GM12873 (cell line): ENCODE results near the gene ZNF337.

Experiments
- TF ChIP-seq, protein P1 (sequence below): IDR thresholded peaks from 2 replicates; pipeline ENCODE4 v1.5.1; 2012; ENCODE audit warnings: low read depth, mild to moderate bottlenecking, moderate library complexity, low read length, control low read depth; ENCODE audit not compliant: insufficient read depth; ENCODE audit errors: missing control alignments

The ZNF337 gene

DNA sequence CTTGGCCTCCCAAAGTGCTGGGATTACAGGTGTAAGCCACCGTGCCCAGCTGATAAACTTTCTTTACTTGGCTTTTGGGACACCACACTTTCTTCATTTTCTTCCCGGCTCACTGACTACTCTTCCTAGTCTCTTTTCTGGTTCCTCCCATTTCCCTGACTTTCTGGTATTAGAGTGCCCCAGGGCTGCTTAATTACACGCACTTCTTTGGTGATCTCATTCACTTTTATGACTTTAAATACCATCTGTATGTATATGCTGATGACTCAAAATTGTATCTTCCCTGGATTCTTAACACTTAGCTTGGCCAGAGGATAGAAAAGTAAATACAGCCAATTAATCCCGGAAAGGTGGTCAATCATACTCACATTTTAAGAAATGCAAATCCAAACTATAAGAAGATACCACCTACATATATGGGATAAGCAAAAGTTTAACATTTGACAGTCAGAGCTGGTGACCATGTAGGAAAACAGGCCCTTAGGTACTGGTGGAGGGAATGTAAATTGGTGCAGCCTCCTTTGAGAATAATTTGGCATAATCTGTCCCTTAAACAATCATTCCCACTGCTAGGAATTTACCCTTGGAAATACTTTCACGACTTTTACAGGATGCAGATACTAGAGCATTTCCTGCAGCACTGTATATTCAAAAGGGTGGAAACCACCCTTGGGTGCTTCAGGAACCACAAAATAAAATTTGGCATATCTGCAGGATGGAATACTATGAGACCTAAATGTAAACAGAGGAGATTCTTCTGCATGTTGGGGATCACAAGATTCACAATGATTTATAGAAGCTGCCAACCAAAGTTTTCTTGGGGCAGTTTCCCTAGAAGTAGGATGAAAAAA, 63.5 kb downstream of the ZNF337 start:
- TF ChIP-seq, protein P1, sequence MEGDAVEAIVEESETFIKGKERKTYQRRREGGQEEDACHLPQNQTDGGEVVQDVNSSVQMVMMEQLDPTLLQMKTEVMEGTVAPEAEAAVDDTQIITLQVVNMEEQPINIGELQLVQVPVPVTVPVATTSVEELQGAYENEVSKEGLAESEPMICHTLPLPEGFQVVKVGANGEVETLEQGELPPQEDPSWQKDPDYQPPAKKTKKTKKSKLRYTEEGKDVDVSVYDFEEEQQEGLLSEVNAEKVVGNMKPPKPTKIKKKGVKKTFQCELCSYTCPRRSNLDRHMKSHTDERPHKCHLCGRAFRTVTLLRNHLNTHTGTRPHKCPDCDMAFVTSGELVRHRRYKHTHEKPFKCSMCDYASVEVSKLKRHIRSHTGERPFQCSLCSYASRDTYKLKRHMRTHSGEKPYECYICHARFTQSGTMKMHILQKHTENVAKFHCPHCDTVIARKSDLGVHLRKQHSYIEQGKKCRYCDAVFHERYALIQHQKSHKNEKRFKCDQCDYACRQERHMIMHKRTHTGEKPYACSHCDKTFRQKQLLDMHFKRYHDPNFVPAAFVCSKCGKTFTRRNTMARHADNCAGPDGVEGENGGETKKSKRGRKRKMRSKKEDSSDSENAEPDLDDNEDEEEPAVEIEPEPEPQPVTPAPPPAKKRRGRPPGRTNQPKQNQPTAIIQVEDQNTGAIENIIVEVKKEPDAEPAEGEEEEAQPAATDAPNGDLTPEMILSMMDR: no peak

DNA sequence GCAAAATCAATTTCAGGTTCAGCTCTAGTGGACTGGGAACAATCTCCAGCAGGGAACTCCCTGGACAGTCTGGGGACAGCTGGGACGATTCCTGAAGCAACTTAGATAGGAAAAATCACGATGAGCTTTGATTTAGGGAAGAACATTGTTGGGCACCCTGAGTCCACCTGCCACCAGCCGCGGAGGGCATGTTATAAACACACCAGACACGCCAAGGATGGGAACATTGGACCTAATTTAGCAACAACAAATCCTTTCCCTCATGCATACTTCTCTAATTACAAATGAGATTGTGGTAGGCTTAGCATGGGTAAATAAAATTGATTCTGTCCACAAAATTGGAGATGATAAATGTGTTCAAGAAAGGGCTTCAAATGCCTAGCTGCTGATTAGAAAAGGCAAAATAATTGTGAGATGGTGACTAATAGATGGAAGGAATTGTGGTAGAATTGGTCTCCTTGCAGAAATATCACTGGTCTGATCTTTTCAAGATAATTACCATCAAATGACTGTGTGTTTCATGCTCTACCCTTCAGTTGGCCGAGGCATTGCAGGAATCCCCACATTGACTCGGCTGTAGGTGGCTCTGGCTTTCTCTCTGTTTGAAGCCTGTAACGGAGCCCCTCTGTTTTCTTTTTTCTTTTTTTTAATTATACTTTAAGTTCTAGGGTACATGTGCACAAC, 66.7 kb downstream of the ZNF337 start:
- TF ChIP-seq, protein P1: no peak

DNA sequence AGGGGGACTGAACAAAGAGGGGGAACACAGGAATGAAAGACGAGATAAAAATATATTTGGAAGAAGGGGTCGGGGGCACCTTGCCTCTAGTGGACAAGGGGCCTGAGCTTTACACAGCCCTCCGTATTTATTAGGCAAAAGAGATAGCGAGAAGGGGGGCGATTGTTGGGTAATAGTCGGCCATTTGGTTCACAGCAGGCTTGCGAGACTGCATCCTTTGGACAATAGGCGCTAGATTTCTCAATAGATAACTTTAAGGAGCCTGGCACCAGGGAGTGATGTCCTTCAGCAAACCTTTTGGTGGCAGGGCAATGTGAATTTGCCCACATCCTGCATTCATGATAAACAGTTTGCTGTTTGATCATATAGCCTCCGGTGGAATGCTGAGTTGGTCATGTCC, 69.9 kb downstream of the ZNF337 start:
- TF ChIP-seq, protein P1: no peak

DNA sequence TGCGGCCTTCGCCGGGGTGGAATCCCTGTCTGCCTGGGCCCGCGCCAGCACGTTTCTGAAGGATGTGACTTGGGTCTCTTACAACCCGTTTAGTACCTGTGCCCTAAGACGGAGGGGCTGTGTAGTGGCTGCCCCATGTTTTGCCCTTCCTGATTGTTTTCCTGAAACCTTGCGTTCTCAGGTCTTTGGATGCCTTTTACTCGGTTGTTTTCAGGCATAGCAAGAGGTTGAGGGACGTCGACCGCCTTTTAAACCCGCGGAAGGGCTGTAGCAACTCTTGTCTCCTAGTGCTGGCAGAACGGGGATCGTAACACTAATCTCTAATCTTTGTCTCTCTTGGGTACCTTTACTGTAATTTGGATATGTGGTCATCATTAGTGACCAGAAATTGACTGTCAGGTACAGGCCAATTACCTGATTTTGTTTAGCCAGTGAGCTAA, 72.1 kb downstream of the ZNF337 start:
- TF ChIP-seq, protein P1: no peak
